ENCODE data around the gene FBXO9.

The FBXO9 gene

DNA sequence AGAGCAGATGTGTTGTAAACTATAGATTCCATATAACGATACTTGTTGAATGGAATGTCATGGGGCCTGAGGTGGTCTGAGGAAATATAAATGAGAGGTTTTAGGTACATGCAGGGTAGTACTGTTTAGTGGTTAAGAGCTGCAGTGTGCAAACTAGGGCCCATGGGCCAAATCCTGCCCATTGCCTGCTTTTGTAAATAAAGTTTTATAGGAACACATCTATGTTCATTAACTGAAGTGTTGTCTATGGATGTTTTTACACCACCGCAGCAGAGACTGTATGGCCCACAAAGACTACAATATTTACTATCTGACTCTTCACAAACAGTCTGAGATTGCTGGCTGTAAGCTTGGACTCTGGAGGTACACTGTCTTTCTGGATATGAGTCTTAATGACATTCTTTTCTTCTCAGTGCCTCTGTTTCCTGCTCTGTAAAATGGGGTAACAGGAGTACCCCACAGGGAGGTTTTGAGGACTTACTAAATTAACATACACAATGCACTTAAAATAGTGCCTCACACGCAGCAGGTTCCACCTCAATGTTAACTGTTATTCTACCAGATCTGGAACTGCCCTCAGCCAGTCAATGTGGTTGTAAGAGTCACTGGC is 70.9 kb downstream of the FBXO9 start:
- DNase-seq (ENCODE audit: low read depth), result no peak

DNA sequence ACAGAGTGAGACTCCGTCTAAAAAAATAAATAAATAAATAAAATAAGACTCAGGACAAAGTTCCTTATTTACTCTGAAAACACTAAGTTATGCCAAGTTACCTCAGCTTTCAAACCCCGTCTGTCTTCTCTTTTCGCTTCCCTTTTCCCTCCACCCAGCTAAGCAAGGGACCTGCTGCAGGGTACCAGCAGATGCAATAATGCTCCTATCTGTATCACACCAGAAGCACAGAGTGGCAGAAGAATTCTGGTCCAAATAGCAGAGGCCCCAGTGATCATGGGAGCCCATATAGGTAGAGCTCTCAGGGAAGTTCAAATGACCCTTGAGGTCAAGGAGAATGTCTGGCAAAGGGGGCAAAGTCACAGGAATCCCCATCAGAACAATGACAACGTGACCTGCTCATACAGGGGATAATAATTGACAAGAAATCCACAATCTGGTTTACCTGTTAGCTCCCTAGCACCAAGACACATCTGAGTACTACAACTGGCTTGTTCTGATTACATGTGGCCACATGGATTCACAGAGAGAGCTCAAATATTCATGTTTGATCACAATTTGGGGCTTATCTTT is 74.7 kb downstream of the FBXO9 start:
- no peak for DNase-seq (ENCODE audit: low read depth)

DNA sequence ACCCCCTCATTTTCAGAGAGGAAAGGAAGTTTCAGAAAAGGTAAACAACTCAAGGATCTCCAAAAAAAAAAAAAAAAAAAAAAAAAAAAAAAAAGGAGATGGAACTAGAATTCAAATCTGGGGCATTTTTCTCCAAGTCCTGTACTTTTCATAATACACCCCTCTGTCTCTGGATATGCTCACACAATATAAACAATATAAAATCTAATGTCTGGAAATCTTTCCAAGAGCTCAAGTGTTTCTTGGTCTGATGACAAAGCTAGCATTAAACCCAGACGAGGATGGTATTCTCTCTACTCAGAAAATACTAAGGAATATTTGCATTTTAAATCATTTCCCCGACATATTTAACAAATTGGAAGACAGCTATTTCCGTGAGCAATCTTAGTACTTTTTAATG is 77.6 kb downstream of the FBXO9 start:
- DNase-seq (ENCODE audit: low read depth), result no peak

DNA sequence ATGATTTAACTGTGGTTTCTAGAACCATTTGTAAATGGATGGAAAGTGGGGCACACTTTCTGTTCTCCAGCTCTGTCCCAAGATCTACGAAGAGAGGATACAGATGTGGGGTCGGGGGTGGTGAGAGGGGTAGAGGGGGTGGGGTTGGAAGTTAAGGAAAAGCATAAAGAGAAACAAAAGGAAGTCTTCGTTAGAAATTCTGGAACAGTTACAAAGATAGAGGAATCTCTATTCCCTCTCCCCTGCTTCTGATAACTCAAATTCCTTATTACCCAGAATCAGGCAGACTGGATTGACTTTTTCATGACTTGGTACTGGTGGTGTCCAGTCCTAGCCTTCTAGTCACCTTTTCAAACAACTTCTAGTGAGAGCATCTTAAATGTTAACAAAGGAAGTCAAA is 78.5 kb downstream of the FBXO9 start:
- DNase-seq (ENCODE audit: low read depth), result no peak

DNA sequence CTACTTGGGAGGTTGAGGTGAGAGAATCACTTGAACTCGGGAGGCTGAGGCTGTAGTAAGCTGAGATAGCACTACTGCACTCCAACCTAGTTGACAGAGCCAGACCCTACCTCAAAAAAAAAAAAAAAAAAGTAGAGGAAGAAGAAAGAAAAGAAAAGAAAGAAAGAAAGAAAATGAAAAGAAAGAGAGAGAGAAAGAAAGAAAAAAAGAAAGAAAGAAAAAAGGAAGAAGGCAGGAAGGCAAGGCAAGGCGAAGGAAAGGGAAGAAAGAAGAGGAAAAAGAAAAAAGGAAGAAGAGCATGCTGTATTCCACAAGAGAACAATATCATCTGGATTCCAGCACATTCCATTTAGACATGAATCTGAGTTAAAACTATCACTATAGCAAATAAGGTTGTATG is 79.6 kb downstream of the FBXO9 start:
- no peak for DNase-seq (ENCODE audit: low read depth)

DNA sequence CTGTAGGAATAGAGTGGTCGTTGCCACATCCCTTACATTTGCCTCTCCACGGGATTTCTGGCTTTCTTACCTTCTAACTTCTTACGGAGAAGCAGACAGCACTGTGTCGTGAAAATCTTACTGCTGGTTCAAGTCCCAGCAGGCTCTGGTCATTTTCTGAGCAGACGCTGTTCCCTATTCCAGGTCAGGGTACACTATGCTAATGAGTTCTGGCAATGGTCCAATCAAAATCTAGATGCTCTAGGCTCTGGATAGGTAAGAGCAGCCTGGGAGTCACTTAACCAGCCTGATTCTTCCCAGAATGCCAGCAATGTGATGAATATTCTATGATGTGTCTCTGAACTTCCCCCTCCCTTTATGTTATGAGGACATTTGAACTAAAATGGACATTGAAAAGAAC is 83.5 kb downstream of the FBXO9 start, which contains the start of gene GCM1:
GCM1 (minus strand) TSS at position 158 of the 400 bp plus-strand sequence. CDS start 3,209 bp downstream, outside the sequence.
- DNase-seq (ENCODE audit: low read depth), result no peak
